T-helper 9 cell (primary cell): ENCODE data around the gene CDIP1.
A peak's percentile ranks its signal among the peaks of the same experiment; 100 is the strongest.

Experiments used
- DNase-seq: peaks from one replicate; pipeline ENCODE4 v3.0.0-alpha.2; 2020

Gene CDIP1

GRCh38 chr16:4513086-4513860 lies 25.3 kb downstream of the CDIP1 start:
- no peak for DNase-seq

GRCh38 chr16:4512473-4512872 lies 26.1 kb downstream of the CDIP1 start:
- DNase-seq = no peak

- DNase-seq = no peak
These were observed 27.0 kb downstream of the CDIP1 start for GRCh38 chr16:4511441-4512082.

- no peak for DNase-seq
These were observed 27.7 kb downstream of the CDIP1 start for GRCh38 chr16:4510747-4511426.

GRCh38 chr16:4510131-4510530 lies 28.4 kb downstream of the CDIP1 start:
- DNase-seq = no peak

- DNase-seq = no peak
These were observed 29.2 kb downstream of the CDIP1 start for GRCh38 chr16:4509420-4509819.

- DNase-seq = no peak
These were observed 29.8 kb downstream of the CDIP1 start for GRCh38 chr16:4508806-4509205.

GRCh38 chr16:4507588-4508345 lies 30.8 kb downstream of the CDIP1 start:
- no peak for DNase-seq

GRCh38 chr16:4506450-4506849 lies 32.1 kb downstream of the CDIP1 start:
- DNase-seq = peak; percentile 33

GRCh38 chr16:4505356-4506147 lies 33.0 kb downstream of the CDIP1 start:
- peak; percentile 60 for DNase-seq

- no peak for DNase-seq
These were observed 37.5 kb downstream of the CDIP1 start for GRCh38 chr16:4501071-4501478.

GRCh38 chr16:4500272-4500671 lies 38.3 kb downstream of the CDIP1 start:
- no peak for DNase-seq

- no peak for DNase-seq
These were observed 39.4 kb downstream of the CDIP1 start for GRCh38 chr16:4499196-4499555.

- no peak for DNase-seq
These were observed 39.9 kb downstream of the CDIP1 start for GRCh38 chr16:4498546-4499195.

- no peak for DNase-seq
These were observed 42.3 kb downstream of the CDIP1 start for GRCh38 chr16:4496305-4496704.

- no peak for DNase-seq
These were observed 42.8 kb downstream of the CDIP1 start for GRCh38 chr16:4495766-4496165.

- DNase-seq = no peak
These were observed 43.7 kb downstream of the CDIP1 start for GRCh38 chr16:4494746-4495490.

GRCh38 chr16:4491898-4492297 lies 46.7 kb downstream of the CDIP1 start:
- DNase-seq = no peak

- DNase-seq = no peak
These were observed 49.5 kb downstream of the CDIP1 start for GRCh38 chr16:4489030-4489429.

- no peak for DNase-seq
These were observed 50.0 kb downstream of the CDIP1 start for GRCh38 chr16:4488499-4488967.

- DNase-seq = no peak
These were observed 50.5 kb downstream of the CDIP1 start for GRCh38 chr16:4487955-4488498.
